Measurements from ENCODE around the gene GNE. TPM values are rescaled to one million over a fixed set of nuclear protein-coding genes. Genes with fewer than 3 reads are reported as not detected.

GNE gene
- total and polyA plus RNA-seq, 2 experiments from 2014 or later: 2.2 to 15.7 TPM

GRCh38 chr9:36169708-36170107 is 88.5 kb downstream of the GNE start:
- no peak for DNase-seq (ENCODE audit: low spot score)
- no peak overlapping the region for H3K4me3 Mint-ChIP-seq
- TF ChIP-seq JUNB (IDR thresholded peaks at IDR 0.05; ENCODE audit: unreplicated experiment) (no peak), EZH2 (IDR thresholded peaks at IDR 0.05; ENCODE audit: low read depth, unreplicated experiment) (no peak), EZH2phosphoT487 (IDR thresholded peaks at IDR 0.05; ENCODE audit: unreplicated experiment) (no peak), STAT1 (IDR thresholded peaks at IDR 0.05; ENCODE audit: unreplicated experiment) (no peak), ZNF331 (CRISPR knock-in tag; IDR thresholded peaks at IDR 0.05; ENCODE audit: low read depth) (no peak), CREB1 (CRISPR knock-in tag; IDR thresholded peaks at IDR 0.05; ENCODE audit: low read depth) (no peak), POLR2AphosphoS5 (IDR thresholded peaks at IDR 0.05; ENCODE audit: low read depth) (no peak), ZNF114 (CRISPR knock-in tag; IDR thresholded peaks at IDR 0.05) (no peak), ETS1 (IDR thresholded peaks at IDR 0.05) (no peak), NANOG (IDR thresholded peaks at IDR 0.05; ENCODE audit: borderline replicate concordance) (no peak)
- TF ChIP-seq, protein P1, sequence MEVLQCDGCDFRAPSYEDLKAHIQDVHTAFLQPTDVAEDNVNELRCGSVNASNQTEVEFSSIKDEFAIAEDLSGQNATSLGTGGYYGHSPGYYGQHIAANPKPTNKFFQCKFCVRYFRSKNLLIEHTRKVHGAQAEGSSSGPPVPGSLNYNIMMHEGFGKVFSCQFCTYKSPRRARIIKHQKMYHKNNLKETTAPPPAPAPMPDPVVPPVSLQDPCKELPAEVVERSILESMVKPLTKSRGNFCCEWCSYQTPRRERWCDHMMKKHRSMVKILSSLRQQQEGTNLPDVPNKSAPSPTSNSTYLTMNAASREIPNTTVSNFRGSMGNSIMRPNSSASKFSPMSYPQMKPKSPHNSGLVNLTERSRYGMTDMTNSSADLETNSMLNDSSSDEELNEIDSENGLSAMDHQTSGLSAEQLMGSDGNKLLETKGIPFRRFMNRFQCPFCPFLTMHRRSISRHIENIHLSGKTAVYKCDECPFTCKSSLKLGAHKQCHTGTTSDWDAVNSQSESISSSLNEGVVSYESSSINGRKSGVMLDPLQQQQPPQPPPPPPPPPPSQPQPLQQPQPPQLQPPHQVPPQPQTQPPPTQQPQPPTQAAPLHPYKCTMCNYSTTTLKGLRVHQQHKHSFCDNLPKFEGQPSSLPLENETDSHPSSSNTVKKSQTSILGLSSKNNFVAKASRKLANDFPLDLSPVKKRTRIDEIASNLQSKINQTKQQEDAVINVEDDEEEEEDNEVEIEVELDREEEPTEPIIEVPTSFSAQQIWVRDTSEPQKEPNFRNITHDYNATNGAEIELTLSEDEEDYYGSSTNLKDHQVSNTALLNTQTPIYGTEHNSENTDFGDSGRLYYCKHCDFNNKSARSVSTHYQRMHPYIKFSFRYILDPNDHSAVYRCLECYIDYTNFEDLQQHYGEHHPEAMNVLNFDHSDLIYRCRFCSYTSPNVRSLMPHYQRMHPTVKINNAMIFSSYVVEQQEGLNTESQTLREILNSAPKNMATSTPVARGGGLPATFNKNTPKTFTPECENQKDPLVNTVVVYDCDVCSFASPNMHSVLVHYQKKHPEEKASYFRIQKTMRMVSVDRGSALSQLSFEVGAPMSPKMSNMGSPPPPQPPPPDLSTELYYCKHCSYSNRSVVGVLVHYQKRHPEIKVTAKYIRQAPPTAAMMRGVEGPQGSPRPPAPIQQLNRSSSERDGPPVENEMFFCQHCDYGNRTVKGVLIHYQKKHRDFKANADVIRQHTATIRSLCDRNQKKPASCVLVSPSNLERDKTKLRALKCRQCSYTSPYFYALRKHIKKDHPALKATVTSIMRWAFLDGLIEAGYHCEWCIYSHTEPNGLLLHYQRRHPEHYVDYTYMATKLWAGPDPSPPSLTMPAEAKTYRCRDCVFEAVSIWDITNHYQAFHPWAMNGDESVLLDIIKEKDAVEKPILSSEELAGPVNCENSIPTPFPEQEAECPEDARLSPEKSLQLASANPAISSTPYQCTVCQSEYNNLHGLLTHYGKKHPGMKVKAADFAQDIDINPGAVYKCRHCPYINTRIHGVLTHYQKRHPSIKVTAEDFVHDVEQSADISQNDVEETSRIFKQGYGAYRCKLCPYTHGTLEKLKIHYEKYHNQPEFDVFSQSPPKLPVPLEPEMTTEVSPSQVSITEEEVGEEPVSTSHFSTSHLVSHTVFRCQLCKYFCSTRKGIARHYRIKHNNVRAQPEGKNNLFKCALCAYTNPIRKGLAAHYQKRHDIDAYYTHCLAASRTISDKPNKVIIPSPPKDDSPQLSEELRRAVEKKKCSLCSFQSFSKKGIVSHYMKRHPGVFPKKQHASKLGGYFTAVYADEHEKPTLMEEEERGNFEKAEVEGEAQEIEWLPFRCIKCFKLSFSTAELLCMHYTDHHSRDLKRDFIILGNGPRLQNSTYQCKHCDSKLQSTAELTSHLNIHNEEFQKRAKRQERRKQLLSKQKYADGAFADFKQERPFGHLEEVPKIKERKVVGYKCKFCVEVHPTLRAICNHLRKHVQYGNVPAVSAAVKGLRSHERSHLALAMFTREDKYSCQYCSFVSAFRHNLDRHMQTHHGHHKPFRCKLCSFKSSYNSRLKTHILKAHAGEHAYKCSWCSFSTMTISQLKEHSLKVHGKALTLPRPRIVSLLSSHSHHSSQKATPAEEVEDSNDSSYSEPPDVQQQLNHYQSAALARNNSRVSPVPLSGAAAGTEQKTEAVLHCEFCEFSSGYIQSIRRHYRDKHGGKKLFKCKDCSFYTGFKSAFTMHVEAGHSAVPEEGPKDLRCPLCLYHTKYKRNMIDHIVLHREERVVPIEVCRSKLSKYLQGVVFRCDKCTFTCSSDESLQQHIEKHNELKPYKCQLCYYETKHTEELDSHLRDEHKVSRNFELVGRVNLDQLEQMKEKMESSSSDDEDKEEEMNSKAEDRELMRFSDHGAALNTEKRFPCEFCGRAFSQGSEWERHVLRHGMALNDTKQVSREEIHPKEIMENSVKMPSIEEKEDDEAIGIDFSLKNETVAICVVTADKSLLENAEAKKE (CRISPR knock-in tag; IDR thresholded peaks at IDR 0.05): no peak
- TF ChIP-seq, protein P2, sequence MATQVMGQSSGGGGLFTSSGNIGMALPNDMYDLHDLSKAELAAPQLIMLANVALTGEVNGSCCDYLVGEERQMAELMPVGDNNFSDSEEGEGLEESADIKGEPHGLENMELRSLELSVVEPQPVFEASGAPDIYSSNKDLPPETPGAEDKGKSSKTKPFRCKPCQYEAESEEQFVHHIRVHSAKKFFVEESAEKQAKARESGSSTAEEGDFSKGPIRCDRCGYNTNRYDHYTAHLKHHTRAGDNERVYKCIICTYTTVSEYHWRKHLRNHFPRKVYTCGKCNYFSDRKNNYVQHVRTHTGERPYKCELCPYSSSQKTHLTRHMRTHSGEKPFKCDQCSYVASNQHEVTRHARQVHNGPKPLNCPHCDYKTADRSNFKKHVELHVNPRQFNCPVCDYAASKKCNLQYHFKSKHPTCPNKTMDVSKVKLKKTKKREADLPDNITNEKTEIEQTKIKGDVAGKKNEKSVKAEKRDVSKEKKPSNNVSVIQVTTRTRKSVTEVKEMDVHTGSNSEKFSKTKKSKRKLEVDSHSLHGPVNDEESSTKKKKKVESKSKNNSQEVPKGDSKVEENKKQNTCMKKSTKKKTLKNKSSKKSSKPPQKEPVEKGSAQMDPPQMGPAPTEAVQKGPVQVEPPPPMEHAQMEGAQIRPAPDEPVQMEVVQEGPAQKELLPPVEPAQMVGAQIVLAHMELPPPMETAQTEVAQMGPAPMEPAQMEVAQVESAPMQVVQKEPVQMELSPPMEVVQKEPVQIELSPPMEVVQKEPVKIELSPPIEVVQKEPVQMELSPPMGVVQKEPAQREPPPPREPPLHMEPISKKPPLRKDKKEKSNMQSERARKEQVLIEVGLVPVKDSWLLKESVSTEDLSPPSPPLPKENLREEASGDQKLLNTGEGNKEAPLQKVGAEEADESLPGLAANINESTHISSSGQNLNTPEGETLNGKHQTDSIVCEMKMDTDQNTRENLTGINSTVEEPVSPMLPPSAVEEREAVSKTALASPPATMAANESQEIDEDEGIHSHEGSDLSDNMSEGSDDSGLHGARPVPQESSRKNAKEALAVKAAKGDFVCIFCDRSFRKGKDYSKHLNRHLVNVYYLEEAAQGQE (IDR thresholded peaks at IDR 0.05; ENCODE audit: unreplicated experiment): no peak
- TF ChIP-seq, protein P3, sequence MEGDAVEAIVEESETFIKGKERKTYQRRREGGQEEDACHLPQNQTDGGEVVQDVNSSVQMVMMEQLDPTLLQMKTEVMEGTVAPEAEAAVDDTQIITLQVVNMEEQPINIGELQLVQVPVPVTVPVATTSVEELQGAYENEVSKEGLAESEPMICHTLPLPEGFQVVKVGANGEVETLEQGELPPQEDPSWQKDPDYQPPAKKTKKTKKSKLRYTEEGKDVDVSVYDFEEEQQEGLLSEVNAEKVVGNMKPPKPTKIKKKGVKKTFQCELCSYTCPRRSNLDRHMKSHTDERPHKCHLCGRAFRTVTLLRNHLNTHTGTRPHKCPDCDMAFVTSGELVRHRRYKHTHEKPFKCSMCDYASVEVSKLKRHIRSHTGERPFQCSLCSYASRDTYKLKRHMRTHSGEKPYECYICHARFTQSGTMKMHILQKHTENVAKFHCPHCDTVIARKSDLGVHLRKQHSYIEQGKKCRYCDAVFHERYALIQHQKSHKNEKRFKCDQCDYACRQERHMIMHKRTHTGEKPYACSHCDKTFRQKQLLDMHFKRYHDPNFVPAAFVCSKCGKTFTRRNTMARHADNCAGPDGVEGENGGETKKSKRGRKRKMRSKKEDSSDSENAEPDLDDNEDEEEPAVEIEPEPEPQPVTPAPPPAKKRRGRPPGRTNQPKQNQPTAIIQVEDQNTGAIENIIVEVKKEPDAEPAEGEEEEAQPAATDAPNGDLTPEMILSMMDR (conservative IDR thresholded peaks at IDR 0.05; ENCODE audit: low read depth in 2 of 2): no peak

More at GRCh38 chr9:36169708-36170107, 88.5 kb downstream of the GNE start:
- no peaks in the 10 kb centered on the region for H4K20me1 ChIP-seq (replicated peaks; ENCODE audit: insufficient read depth)
- H3K36me3 ChIP-seq (ENCODE audit: insufficient read depth): no peaks in the 10 kb centered on the region
- no peaks in the 10 kb centered on the region for H3K9me3 Mint-ChIP-seq
- H3K4me1 ChIP-seq (ENCODE audit: insufficient read depth): peaks cover 5% of the 10 kb centered on the region
- no peak overlapping the region for H2AFZ ChIP-seq
- H3K27me3 ChIP-seq (ENCODE audit: insufficient read depth): no peaks in the 10 kb centered on the region
- H3K79me2 ChIP-seq (replicated peaks; ENCODE audit: insufficient read depth): no peaks in the 10 kb centered on the region
- no peaks in the 10 kb centered on the region for H3K9me2 ChIP-seq (ENCODE audit: insufficient read depth)
- ATAC-seq: no peak
- H3K36me3 Mint-ChIP-seq (ENCODE audit: low read depth): no peaks in the 10 kb centered on the region
- H3K4me1 Mint-ChIP-seq: peaks cover 12% of the 10 kb centered on the region
- H3K27me3 Mint-ChIP-seq (ENCODE audit: insufficient read depth, low read depth, poor library complexity): peaks cover 14% of the 10 kb centered on the region
- H3K4me2 ChIP-seq: no peak overlapping the region
- no peak overlapping the region for H3K27ac Mint-ChIP-seq
- H3F3A ChIP-seq (replicated peaks; ENCODE audit: low read depth): no peaks in the 10 kb centered on the region
- H3K27ac ChIP-seq (ENCODE audit: low read depth): no peak overlapping the region
- H3K4me3 ChIP-seq: no peak overlapping the region

Data from GM23338 (cell line).